Suprapubic skin (tissue), 4 donors: Measurements from ENCODE around the gene ZFP36L2.

ENCODE experiments used
- EP300 ChIP-seq: sonication (generic); formaldehyde crosslinking; IDR thresholded peaks from one replicate; pipeline ENCODE4 v1.6.1; 2017; ENCODE audit warnings: antibody characterized with exemption
- POLR2A ChIP-seq, 2 donors: fragments of 450-650 bp; IDR thresholded peaks; one replicate each; pipeline ENCODE4 v1.6.1; 2017; ENCODE audit warnings: antibody characterized with exemption in 2 of 2, mild to moderate bottlenecking in 2 of 2, moderate library complexity in 2 of 2
- POLR2AphosphoS5 ChIP-seq, 3 donors: sonication (generic); formaldehyde crosslinking; IDR thresholded peaks; one replicate each; pipeline ENCODE4 v1.6.1; 2017; ENCODE audit warnings: antibody characterized with exemption in 3 of 3
- TF ChIP-seq, protein P1 (sequence below), 2 donors: fragments of 200-600 bp in 1 of 2; fragments of 450-650 bp in 1 of 2; sonication (generic) in 1 of 2; IDR thresholded peaks; one replicate each; pipeline ENCODE4 v1.5.1; 2016 to 2019; ENCODE audit warnings: antibody characterized with exemption in 2 of 2, mild to moderate bottlenecking in 1 of 2, moderate library complexity in 1 of 2

DNA sequence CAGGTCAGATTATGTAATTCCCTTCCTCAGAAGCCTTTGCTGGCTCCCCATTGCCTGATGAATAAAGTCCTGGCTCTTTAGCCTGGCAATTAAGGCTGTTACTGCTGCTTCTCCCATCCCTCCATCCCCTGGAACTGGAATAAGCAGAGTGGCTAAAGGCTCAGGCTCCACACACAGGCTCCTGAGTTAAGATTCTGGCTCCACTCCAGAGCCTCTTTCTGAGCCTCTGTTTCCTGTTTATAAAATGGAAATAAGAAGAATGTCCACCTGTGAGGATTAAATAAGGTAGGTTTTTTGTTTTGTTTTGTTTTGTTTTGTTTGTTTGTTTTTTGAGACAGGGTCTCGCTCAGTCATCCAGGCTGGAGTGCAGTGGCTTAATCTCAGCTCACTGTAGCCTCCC lies 50.0 kb downstream of the ZFP36L2 start:
- TF ChIP-seq, protein P1, sequence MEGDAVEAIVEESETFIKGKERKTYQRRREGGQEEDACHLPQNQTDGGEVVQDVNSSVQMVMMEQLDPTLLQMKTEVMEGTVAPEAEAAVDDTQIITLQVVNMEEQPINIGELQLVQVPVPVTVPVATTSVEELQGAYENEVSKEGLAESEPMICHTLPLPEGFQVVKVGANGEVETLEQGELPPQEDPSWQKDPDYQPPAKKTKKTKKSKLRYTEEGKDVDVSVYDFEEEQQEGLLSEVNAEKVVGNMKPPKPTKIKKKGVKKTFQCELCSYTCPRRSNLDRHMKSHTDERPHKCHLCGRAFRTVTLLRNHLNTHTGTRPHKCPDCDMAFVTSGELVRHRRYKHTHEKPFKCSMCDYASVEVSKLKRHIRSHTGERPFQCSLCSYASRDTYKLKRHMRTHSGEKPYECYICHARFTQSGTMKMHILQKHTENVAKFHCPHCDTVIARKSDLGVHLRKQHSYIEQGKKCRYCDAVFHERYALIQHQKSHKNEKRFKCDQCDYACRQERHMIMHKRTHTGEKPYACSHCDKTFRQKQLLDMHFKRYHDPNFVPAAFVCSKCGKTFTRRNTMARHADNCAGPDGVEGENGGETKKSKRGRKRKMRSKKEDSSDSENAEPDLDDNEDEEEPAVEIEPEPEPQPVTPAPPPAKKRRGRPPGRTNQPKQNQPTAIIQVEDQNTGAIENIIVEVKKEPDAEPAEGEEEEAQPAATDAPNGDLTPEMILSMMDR (IDR thresholded peaks at IDR 0.05): no peak
- TF ChIP-seq POLR2A (IDR thresholded peaks at IDR 0.05): no peak
- no peak for TF ChIP-seq POLR2AphosphoS5 (IDR thresholded peaks at IDR 0.05)
- no peak for TF ChIP-seq EP300
